NB4 (cell line): ENCODE data around the gene ATP13A2.

ENCODE experiments used
- CTCF ChIP-seq: IDR thresholded peaks from one replicate; pipeline ENCODE4 v1.5.1; 2012; ENCODE audit warnings: low read depth, low read length
- POLR2A ChIP-seq: IDR thresholded peaks from 2 replicates; pipeline ENCODE4 v1.6.1; 2011; ENCODE audit warnings: mild to moderate bottlenecking; ENCODE audit not compliant: insufficient read length; ENCODE audit errors: extremely low read depth

GRCh38 chr1:16967962-16968361, 43.8 kb downstream of the ATP13A2 start:
- TF ChIP-seq CTCF (no peak), POLR2A (no peak)
